AG04449 (cell line): ENCODE measurements around the gene DNAJC4.

Source experiments
- CTCF ChIA-PET: fragments of 350-600 bp; formaldehyde crosslinking; extraction: SDS; loops from one replicate; lab custom pipeline; 2021; ENCODE audit warnings: antibody characterized with exemption; lab: Yijun Ruan, JAX
- POLR2A ChIA-PET: fragments of 400-600, 350-600 bp; formaldehyde crosslinking; extraction: SDS; loops from one replicate; lab custom pipeline; 2020; ENCODE audit warnings: antibody characterized with exemption, inconsistent platforms; lab: Yijun Ruan, JAX
- DNase-seq: peaks from one replicate; pipeline ENCODE4 v3.0.0-alpha.2; 2010; ENCODE audit warnings: low read depth, low spot score
- H3K4me3 ChIP-seq: 2 replicates; pipeline ENCODE4 v1.5.1; 2011; ENCODE audit warnings: low read depth, mild to moderate bottlenecking, control low read depth, low read length
- CTCF ChIP-seq: IDR thresholded peaks from one replicate; pipeline ENCODE4 v1.5.1; 2011; ENCODE audit warnings: mild to moderate bottlenecking, moderate library complexity, low read length, control low read depth, inconsistent platforms; ENCODE audit not compliant: insufficient read depth; ENCODE audit errors: missing control alignments

The DNAJC4 gene

GRCh38 chr11:64238999-64239398, 8.7 kb downstream of the DNAJC4 start:
- POLR2A ChIA-PET, result no interaction called here
- no peak for TF ChIP-seq CTCF
- CTCF ChIA-PET, result interaction anchor here (0.7 to 3.8 kb wide), 2 partner anchors 12 to 62 kb away, joined by 3 to 25 read pairs; partner anchors contain the start of gene PLCB3
- no peak overlapping the region for H3K4me3 ChIP-seq
- DNase-seq, result no peak

GRCh38 chr11:64239662-64240434, 9.5 kb downstream of the DNAJC4 start:
- CTCF ChIA-PET, result interaction anchor here (2.1 kb wide), 1 partner anchor 12 kb away, joined by 7 read pairs; the partner anchor contains the start of gene PLCB3
- DNase-seq, result no peak
- H3K4me3 ChIP-seq, result peak overlapping the region; percentile 68
- TF ChIP-seq CTCF, result no peak
- POLR2A ChIA-PET, result interaction anchor here (0.7 kb wide), 1 partner anchor 32 kb away, joined by 4 read pairs; no protein-coding TSS in a partner anchor

- peak; percentile 64 for DNase-seq
- CTCF ChIA-PET, result interaction anchor here (0.8 to 2.1 kb wide), 6 partner anchors 8 to 64 kb away, joined by 3 to 7 read pairs (median 3); partner anchors contain the start of gene PLCB3
- no peak for TF ChIP-seq CTCF
These were observed 10.3 kb downstream of the DNAJC4 start, which contains the start of gene FKBP2 for GRCh38 chr11:64240435-64241240. FKBP2 (plus strand) TSS chr11:64241095; CDS start chr11:64242388, 1,293 bp downstream.

GRCh38 chr11:64241241-64241490, 10.8 kb downstream of the DNAJC4 start:
- TF ChIP-seq CTCF, result no peak
- CTCF ChIA-PET, result interaction anchor here (0.8 to 2.1 kb wide), 6 partner anchors 8 to 63 kb away, joined by 3 to 7 read pairs (median 3); partner anchors contain the start of gene PLCB3
- POLR2A ChIA-PET, result interaction anchor here (0.6 to 1.6 kb wide), 10 partner anchors 9 to 76 kb away, joined by 3 to 20 read pairs (median 4); partner anchors contain the start of genes NUDT22, PRDX5, TRMT112 and TRPT1
- H3K4me3 ChIP-seq, result peak overlapping the region; percentile 88
- DNase-seq, result peak; percentile 93

More at GRCh38 chr11:64240435-64241240, 10.3 kb downstream of the DNAJC4 start, which contains the start of gene FKBP2:
- H3K4me3 ChIP-seq, result peak within 1 kb of the TSS; percentile 88
- POLR2A ChIA-PET, result interaction anchor here (0.6 to 1.6 kb wide), 10 partner anchors 9 to 77 kb away, joined by 3 to 20 read pairs (median 4); partner anchors contain the start of genes NUDT22, PRDX5, TRMT112 and TRPT1

GRCh38 chr11:64241491-64242374, 11.4 kb downstream of the DNAJC4 start:
- H3K4me3 ChIP-seq, result peak overlapping the region; percentile 88
- CTCF ChIA-PET, result interaction anchor here (0.8 to 10.8 kb wide), 9 partner anchors 8 to 63 kb away, joined by 3 to 139 read pairs (median 4); partner anchors contain the start of genes CATSPERZ, ESRRA, FERMT3 and PLCB3
- no peak for DNase-seq
- no peak for TF ChIP-seq CTCF
- POLR2A ChIA-PET, result interaction anchor here (0.6 to 7.1 kb wide), 11 partner anchors 8 to 76 kb away, joined by 3 to 61 read pairs (median 4); partner anchors contain the start of genes NUDT22, PRDX5, TRMT112 and TRPT1
